ENCODE results near the gene TMIGD3. TPM values are rescaled to one million over a fixed set of nuclear protein-coding genes. Genes with fewer than 3 reads are reported as not detected.

The TMIGD3 gene
- total and polyA plus RNA-seq, 2 donors (not counting 1 experiment from before 2014, with no cell fraction given), result 0.19 TPM; not detected in 1

DNA sequence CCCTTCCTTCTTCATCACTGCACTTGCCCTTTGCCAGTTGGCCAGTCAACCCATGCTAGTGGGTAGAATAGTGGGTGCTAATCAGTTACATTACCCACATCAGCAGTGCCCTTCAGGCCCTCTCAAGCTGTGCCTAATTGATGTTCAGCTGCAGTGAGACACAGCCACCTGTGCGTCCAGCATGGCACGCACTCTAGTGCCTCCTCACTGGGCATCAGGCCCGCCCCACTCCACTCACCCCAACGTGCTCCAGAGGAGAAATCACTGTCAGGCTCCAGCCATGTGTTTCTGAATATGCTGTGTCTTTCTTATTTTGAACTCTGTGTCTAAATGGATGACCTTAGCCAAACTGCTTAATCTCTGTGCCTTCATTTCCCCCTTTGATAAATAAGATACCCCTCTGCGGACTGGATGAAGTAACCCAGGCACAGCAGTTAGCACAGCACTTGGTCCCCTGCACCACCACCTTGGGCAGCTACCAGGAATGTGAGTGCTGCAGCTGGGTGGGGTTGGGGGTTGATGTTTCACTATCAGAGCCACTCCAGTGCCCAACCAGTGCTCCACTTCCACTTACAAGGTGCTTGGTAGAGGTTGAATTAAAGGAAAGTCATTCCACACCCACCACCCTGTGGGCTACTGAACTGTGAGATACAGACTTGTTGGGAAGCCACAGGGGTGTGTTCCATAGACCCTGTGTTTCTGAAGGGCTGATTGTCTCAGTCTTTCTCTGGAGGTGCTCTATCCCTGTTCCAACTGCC is 8.9 kb upstream of the TMIGD3 start:
- Histone ChIP-seq H4K20me1 (ENCODE audit: control insufficient read depth, insufficient read depth, low read length, poor library complexity, severe bottlenecking) (no peaks in the 10 kb centered on the region), H3K4me1 (ENCODE audit: control insufficient read depth in 2 of 2, insufficient read depth in 2 of 2, low read length in 2 of 2) (peaks cover 45 to 51% of the 10 kb centered on the region in 2 donors), H2AFZ (ENCODE audit: insufficient read depth, low read depth, low read length, poor library complexity, severe bottlenecking) (no peak overlapping the region), H3K27ac (ENCODE audit: low read length in 2 of 2) (no peak overlapping the region), H3K36me3 (replicated peaks in 1 of 2; ENCODE audit: control extremely low read depth in 1 of 2, control insufficient read depth in 1 of 2, extremely low read depth in 1 of 2, insufficient read depth in 2 of 2, low read length in 1 of 2) (no peaks in the 10 kb centered on the region), H3K79me2 (ENCODE audit: control insufficient read depth, insufficient read depth, low read length) (peaks cover 3% of the 10 kb centered on the region), H3K4me2 (replicated peaks; ENCODE audit: low read depth, low read length, poor library complexity, severe bottlenecking) (no peak overlapping the region), H3K9me3 (ENCODE audit: control extremely low read depth in 1 of 3, control insufficient read depth in 2 of 3, insufficient read depth in 1 of 3, low read length in 2 of 3) (no peaks in the 10 kb centered on the region), H3K9ac (ENCODE audit: low read length) (no peak overlapping the region), H3K4me3 (ENCODE audit: control extremely low read depth in 1 of 5, extremely low read depth in 1 of 5, insufficient read depth in 1 of 5, low read depth in 2 of 5, low read length in 4 of 5) (no peak overlapping the region), H3K27me3 (replicated peaks in 1 of 4; ENCODE audit: control extremely low read depth in 1 of 4, control insufficient read depth in 3 of 4, insufficient read depth in 4 of 4, low read length in 3 of 4) (no peaks in the 10 kb centered on the region)
- TF ChIP-seq, protein P1, sequence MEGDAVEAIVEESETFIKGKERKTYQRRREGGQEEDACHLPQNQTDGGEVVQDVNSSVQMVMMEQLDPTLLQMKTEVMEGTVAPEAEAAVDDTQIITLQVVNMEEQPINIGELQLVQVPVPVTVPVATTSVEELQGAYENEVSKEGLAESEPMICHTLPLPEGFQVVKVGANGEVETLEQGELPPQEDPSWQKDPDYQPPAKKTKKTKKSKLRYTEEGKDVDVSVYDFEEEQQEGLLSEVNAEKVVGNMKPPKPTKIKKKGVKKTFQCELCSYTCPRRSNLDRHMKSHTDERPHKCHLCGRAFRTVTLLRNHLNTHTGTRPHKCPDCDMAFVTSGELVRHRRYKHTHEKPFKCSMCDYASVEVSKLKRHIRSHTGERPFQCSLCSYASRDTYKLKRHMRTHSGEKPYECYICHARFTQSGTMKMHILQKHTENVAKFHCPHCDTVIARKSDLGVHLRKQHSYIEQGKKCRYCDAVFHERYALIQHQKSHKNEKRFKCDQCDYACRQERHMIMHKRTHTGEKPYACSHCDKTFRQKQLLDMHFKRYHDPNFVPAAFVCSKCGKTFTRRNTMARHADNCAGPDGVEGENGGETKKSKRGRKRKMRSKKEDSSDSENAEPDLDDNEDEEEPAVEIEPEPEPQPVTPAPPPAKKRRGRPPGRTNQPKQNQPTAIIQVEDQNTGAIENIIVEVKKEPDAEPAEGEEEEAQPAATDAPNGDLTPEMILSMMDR (IDR thresholded peaks at IDR 0.05), result no peak
- no peak for TF ChIP-seq EZH2 (IDR thresholded peaks at IDR 0.05; ENCODE audit: borderline replicate concordance, insufficient read depth, low read depth, low read length, poor library complexity, severe bottlenecking)
- WGBS (ENCODE audit: insufficient coverage), result 100% methylated on average over 3 of the region's 5 CpGs
- ATAC-seq (ENCODE audit: low read depth) (no peak), DNase-seq (no peak)
- no peaks in the 10 kb centered on the region for H3K27me3 Mint-ChIP-seq
- no peaks in the 10 kb centered on the region for H3K9me3 Mint-ChIP-seq (ENCODE audit: insufficient read depth)
- POLR2A ChIA-PET, result no interaction called here
- intact Hi-C loops (cut with micrococcal nuclease), result no loop called here
- H3K27ac Mint-ChIP-seq, result peak overlapping the region; percentile 54
- no peak overlapping the region for H3K4me3 Mint-ChIP-seq
- CTCF ChIA-PET, result interaction anchor here (1.3 to 1.4 kb wide), 2 partner anchors 80 to 243 kb away, joined by 3 to 4 read pairs; no protein-coding TSS in a partner anchor
- peaks cover 43% of the 10 kb centered on the region for H3K4me1 Mint-ChIP-seq

DNA sequence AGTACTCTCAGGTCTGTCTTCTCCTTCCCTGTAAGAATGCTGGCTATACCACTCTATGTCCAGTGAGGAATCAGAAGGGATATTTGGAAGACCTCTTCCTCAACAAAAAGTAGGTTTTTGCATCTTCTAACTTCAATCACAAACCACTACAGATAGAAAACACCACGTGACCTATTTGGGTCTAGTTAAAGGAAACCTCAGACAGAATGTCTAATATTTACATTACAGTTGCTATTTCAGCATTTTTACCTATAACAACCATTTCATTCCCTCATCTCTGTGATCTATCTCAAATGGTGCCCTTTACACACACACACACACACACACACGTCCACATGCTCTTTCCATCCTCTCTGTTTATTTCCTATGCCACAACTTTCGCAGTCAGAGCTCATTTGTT is 7.9 kb upstream of the TMIGD3 start:
- Histone ChIP-seq H3K9ac (ENCODE audit: low read length) (no peak overlapping the region), H4K20me1 (ENCODE audit: control insufficient read depth, insufficient read depth, low read length, poor library complexity, severe bottlenecking) (no peaks in the 10 kb centered on the region), H3K4me2 (replicated peaks; ENCODE audit: low read depth, low read length, poor library complexity, severe bottlenecking) (no peak overlapping the region), H2AFZ (ENCODE audit: insufficient read depth, low read depth, low read length, poor library complexity, severe bottlenecking) (no peak overlapping the region), H3K27me3 (replicated peaks in 1 of 4; ENCODE audit: control extremely low read depth in 1 of 4, control insufficient read depth in 3 of 4, insufficient read depth in 4 of 4, low read length in 3 of 4) (no peaks in the 10 kb centered on the region), H3K4me3 (ENCODE audit: control extremely low read depth in 1 of 5, extremely low read depth in 1 of 5, insufficient read depth in 1 of 5, low read depth in 2 of 5, low read length in 4 of 5) (no peak overlapping the region), H3K36me3 (replicated peaks in 1 of 2; ENCODE audit: control extremely low read depth in 1 of 2, control insufficient read depth in 1 of 2, extremely low read depth in 1 of 2, insufficient read depth in 2 of 2, low read length in 1 of 2) (no peaks in the 10 kb centered on the region), H3K9me3 (ENCODE audit: control extremely low read depth in 1 of 3, control insufficient read depth in 2 of 3, insufficient read depth in 1 of 3, low read length in 2 of 3) (no peaks in the 10 kb centered on the region), H3K4me1 (ENCODE audit: control insufficient read depth in 2 of 2, insufficient read depth in 2 of 2, low read length in 2 of 2) (peaks cover 43 to 51% of the 10 kb centered on the region in 2 donors), H3K79me2 (ENCODE audit: control insufficient read depth, insufficient read depth, low read length) (peaks cover 3% of the 10 kb centered on the region), H3K27ac (ENCODE audit: low read length in 2 of 2) (no peak overlapping the region)
- no peaks in the 10 kb centered on the region for H3K9me3 Mint-ChIP-seq (ENCODE audit: insufficient read depth)
- DNase-seq (no peak), ATAC-seq (ENCODE audit: low read depth) (no peak)
- no peak overlapping the region for H3K27ac Mint-ChIP-seq
- WGBS (ENCODE audit: insufficient coverage), result 79% methylated on average over 2 of the region's 3 CpGs
- no peak for TF ChIP-seq EZH2 (IDR thresholded peaks at IDR 0.05; ENCODE audit: borderline replicate concordance, insufficient read depth, low read depth, low read length, poor library complexity, severe bottlenecking)
- TF ChIP-seq, protein P1 (IDR thresholded peaks at IDR 0.05), result no peak
- POLR2A ChIA-PET, result no interaction called here
- CTCF ChIA-PET, result interaction anchor here (1.3 to 4.8 kb wide), 3 partner anchors 81 to 244 kb away, joined by 3 to 48 read pairs (median 4); partner anchors contain the start of gene RAP1A
- no peak overlapping the region for H3K4me3 Mint-ChIP-seq
- H3K27me3 Mint-ChIP-seq, result no peaks in the 10 kb centered on the region
- intact Hi-C loops (cut with micrococcal nuclease), result no loop called here
- peaks cover 40% of the 10 kb centered on the region for H3K4me1 Mint-ChIP-seq
